HG03521 (cell line): ENCODE results near the gene TRIM61.
"Not testable (repeated sequence)": the region's sequence is repeated elsewhere in the genome, so short reads cannot be mapped to it uniquely, and the experiment has no call there.

Experiments
- ATAC-seq: cut with Tn5 transposase; IDR thresholded peaks from one replicate; pipeline ENCODE4 v1.9.1; 2021; ENCODE audit warnings: mild to moderate bottlenecking, moderate library complexity; ENCODE audit not compliant: unreplicated experiment

TRIM61 gene

GRCh38 chr4:164977243-164978164, at the start of gene TRIM61:
TRIM61 (minus strand) TSS chr4:164977657; CDS start chr4:164970002, 7,655 bp downstream.
- peak; percentile 99 for ATAC-seq

- not testable (repeated sequence) for ATAC-seq
These were observed 48.3 kb upstream of the TRIM61 start for GRCh38 chr4:165025782-165026181.

GRCh38 chr4:165019995-165020394, 42.5 kb upstream of the TRIM61 start:
- ATAC-seq: not testable (repeated sequence)

- no peak for ATAC-seq
These were observed 39.5 kb upstream of the TRIM61 start for GRCh38 chr4:165016971-165017370.

- ATAC-seq: no peak
These were observed 36.2 kb upstream of the TRIM61 start for GRCh38 chr4:165013691-165014090.

- no peak for ATAC-seq
These were observed 33.9 kb upstream of the TRIM61 start for GRCh38 chr4:165011403-165011802.

- no peak for ATAC-seq
These were observed 33.5 kb upstream of the TRIM61 start for GRCh38 chr4:165010991-165011390.

GRCh38 chr4:165010487-165010886, 33.0 kb upstream of the TRIM61 start:
- ATAC-seq: no peak

GRCh38 chr4:165009493-165010227, 32.2 kb upstream of the TRIM61 start:
- ATAC-seq: no peak

GRCh38 chr4:165006886-165007285, 29.4 kb upstream of the TRIM61 start:
- no peak for ATAC-seq

GRCh38 chr4:165006456-165006855, 29.0 kb upstream of the TRIM61 start:
- no peak for ATAC-seq

- ATAC-seq: no peak
These were observed 28.0 kb upstream of the TRIM61 start for GRCh38 chr4:165005352-165005925.

- ATAC-seq: not testable (repeated sequence)
These were observed 24.5 kb upstream of the TRIM61 start for GRCh38 chr4:165001957-165002356.

- ATAC-seq: not testable (repeated sequence)
These were observed 21.1 kb upstream of the TRIM61 start for GRCh38 chr4:164998526-164999080.

- no peak for ATAC-seq
These were observed 20.5 kb upstream of the TRIM61 start for GRCh38 chr4:164997941-164998340.

GRCh38 chr4:164997324-164997723, 19.9 kb upstream of the TRIM61 start:
- ATAC-seq: no peak

GRCh38 chr4:164996123-164996522, 18.7 kb upstream of the TRIM61 start:
- not testable (repeated sequence) for ATAC-seq

GRCh38 chr4:164990786-164991185, 13.3 kb upstream of the TRIM61 start:
- ATAC-seq: not testable (repeated sequence)

- no peak for ATAC-seq
These were observed 12.0 kb upstream of the TRIM61 start for GRCh38 chr4:164989471-164989870.

GRCh38 chr4:164971929-164972328, 5.5 kb downstream of the TRIM61 start:
- not testable (repeated sequence) for ATAC-seq

- ATAC-seq: no peak
These were observed 17.6 kb downstream of the TRIM61 start for GRCh38 chr4:164959896-164960295.
